Measurements from ENCODE around the gene PXDN.

Gene PXDN

GRCh38 chr2:1618191-1618961 lies 125.9 kb downstream of the PXDN start:
- no peak for DNase-seq (ENCODE audit: low read depth in 1 of 2, low spot score in 1 of 2)

GRCh38 chr2:1617425-1618021 lies 126.8 kb downstream of the PXDN start:
- no peak for DNase-seq (ENCODE audit: low read depth in 1 of 2, low spot score in 1 of 2)

DNA sequence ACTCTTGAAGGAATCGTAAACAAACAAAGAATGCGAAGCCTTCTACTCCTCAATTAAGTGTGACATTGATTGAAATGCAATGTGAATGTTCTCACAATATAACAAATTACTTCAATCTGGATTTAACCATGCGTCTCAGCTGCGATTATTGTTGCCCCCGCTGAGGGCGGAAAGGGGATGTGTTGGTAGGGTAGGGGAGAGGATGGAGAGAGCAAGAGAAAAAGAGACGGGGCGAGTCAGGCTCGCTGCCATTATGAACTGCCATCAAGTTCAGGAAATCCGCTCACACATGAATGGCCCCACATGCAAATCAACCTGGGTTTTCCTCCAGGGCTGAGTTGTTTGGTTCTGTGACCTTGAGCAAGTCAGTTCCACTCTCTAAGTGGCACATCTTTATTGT lies 129.8 kb downstream of the PXDN start:
- DNase-seq (ENCODE audit: low read depth in 1 of 2, low spot score in 1 of 2), result no peak

GRCh38 chr2:1613731-1614354 lies 130.5 kb downstream of the PXDN start:
- no peak for DNase-seq (ENCODE audit: low read depth in 1 of 2, low spot score in 1 of 2)

- no peak for DNase-seq (ENCODE audit: low read depth in 1 of 2, low spot score in 1 of 2)
Measured at GRCh38 chr2:1613078-1613445, 131.3 kb downstream of the PXDN start.

GRCh38 chr2:1612391-1613077 lies 131.8 kb downstream of the PXDN start:
- DNase-seq (ENCODE audit: low read depth in 1 of 2, low spot score in 1 of 2), result no peak

DNA sequence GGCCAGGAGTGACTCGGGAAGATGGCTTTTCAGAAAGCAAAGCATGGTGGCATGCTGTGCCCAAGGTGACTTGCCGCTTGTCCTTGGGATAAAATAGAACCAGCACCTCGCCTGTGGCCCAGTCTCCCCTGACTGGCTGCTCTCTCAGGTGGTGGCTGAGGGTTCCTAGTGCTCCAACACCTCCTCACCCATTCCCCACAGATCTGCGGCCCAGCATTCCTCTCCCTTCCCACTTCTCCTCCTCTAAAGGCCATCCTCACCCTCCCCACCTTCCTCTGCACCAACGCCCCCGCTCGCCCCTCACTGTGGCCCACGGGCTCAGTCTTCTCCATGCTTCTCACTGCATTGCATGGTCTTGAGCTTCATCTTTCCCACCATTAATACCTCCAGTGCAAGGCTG lies 132.4 kb downstream of the PXDN start:
- DNase-seq (ENCODE audit: low read depth in 1 of 2, low spot score in 1 of 2), result no peak

GRCh38 chr2:1610096-1610485 lies 134.2 kb downstream of the PXDN start:
- no peak for DNase-seq (ENCODE audit: low read depth in 1 of 2, low spot score in 1 of 2)

DNA sequence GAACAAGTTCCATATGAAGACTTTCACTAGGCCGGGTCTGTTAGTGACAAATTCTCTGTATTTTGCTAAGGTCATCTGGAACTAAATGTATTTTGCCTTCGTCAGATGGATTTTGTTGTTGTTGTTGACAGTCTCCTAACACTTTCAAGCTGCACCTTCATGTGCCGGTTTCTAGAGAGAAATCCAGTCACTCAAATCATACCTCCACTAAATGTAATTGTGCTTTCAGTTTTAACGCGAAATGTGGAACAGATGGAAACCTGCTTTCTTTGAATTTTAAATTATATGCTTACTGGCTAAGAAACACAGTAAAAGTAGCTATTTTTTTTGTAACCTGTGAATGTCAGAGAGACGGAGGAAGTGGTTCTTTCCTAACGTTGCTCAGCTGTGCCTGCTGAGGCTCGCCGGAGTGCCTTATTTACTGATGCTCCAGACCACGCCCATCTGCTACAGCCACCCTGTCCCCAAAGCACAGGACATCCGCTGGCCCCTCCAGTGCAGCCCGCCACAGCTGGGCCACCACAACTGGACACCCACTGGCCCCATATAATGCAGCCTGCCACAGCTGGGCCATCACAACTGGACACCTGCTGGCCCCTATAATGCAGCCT lies 134.7 kb downstream of the PXDN start:
- no peak for DNase-seq (ENCODE audit: low read depth in 1 of 2, low spot score in 1 of 2)

- no peak for DNase-seq (ENCODE audit: low read depth in 1 of 2, low spot score in 1 of 2)
Measured at GRCh38 chr2:1609040-1609439, 135.3 kb downstream of the PXDN start.

GRCh38 chr2:1607971-1608688 lies 136.2 kb downstream of the PXDN start:
- no peak for DNase-seq (ENCODE audit: low read depth in 1 of 2, low spot score in 1 of 2)

DNA sequence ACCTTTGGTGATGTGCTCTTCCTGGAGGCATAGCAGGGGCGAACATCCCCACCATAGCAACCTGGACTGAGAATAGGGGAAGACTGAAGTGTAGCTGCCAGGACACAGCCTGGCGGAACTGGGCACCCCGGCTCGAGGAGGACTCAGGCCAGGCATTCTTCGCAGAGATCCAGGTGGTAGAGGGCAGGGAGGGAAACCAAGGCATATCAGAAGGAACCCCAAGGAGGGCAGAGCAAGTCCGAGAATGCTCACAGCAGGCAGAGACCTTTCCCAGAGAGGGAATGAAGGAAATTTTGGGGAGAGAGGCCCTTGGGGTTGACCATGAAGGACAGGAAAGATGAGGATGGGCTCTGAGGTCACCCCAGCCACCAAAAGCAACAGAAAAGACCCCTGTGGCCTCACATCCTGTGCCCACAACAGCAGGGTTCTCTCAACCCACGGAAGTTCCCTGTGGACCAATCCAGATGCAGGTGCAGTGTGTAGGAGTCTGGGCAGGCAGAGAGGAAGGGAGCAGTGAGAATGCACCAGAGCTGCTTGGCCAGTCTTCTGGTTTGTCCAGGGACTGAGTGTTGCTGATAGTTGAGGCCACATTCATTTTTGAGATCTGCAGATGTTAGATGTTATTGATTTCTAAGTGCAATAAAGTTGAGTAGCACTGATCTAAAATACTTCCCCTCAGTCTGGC lies 136.9 kb downstream of the PXDN start:
- no peak for DNase-seq (ENCODE audit: low read depth in 1 of 2, low spot score in 1 of 2)

- no peak for DNase-seq (ENCODE audit: low read depth in 1 of 2, low spot score in 1 of 2)
Measured at GRCh38 chr2:1606421-1607235, 137.7 kb downstream of the PXDN start.

DNA sequence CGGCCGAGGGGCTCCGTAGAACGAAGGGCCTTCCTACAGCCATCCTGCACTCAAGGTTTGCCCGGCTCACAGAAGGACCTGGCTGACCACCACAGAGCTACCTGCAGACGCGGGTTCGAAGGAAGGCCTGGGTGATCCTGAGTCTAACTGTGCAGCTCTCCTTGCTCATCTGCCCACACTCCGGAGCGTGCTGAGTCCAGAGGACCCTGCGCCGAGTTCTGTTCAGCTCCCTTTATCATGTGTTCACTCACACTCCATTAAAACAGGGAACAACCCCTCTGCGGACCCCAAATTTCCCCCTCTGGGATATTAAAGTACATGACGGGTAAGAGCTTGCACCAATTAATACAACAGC lies 138.3 kb downstream of the PXDN start:
- no peak for DNase-seq (ENCODE audit: low read depth in 1 of 2, low spot score in 1 of 2)

DNA sequence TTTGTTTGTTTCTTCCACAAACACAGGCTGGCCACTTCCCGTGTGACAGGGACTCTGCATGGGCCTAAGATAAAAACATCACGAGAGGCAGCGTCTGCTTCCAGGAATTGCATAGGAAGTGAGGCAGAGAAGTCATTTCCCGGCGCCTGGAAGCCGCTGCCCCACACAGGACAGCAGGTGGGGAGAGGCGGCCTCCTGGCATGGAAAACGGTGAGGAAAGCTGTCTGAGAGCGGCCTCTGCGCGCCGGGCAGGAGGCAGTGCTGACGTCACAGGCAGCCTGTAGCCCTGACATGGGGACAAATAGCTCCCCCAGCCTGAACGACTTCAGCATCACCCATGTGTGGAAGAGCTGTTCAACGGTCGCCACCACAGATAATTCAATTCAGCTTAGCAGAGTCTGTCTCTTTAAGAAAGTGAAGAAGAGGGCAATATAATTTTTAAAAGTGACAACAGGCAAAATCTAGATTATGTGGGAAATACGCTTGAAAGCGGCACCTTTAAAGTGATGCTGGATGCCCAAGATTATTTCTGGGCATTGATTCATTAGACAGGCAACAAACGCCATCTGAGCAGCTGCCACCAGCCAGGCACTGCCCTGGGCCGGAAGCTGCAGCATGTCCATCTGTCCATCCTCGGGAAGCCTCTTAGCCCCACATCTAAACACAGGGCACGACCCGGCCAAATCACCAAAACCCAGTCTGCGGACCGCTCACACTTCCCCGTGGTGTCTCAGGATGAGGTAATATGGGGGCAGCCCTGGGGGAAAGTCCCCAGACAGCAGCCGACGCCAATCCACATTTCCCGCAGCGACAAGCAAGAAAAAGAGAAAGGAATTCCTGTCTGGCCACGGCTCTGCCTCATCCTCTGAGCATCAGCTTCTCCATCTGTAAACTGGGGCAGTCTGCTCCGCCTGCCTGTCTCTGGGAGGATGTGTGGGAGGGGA lies 138.9 kb downstream of the PXDN start:
- DNase-seq (ENCODE audit: low read depth in 1 of 2, low spot score in 1 of 2), result no peak

DNA sequence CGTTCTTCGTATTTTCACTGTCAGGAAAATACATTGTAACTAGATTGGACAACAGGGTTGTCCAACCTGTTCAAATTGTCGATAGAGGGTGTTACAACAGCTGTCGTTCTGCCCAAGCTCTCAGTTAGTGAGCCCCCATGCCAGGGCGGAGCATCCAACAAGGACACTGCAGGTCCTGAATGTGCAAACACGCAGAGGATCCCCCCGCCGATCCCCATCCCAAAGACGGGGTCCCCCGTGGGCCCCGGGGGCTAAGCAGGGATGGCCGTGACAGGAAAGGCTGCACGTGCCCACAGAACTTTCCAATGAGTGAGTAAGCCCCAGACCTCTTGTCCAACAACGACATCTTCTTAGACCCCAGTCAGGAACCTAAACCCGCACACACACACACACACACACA lies 140.8 kb downstream of the PXDN start:
- no peak for DNase-seq (ENCODE audit: low read depth in 1 of 2, low spot score in 1 of 2)

- DNase-seq (ENCODE audit: low read depth in 1 of 2, low spot score in 1 of 2), result no peak
Measured at GRCh38 chr2:1603059-1603458, 141.3 kb downstream of the PXDN start.

- no peak for DNase-seq (ENCODE audit: low read depth in 1 of 2, low spot score in 1 of 2)
Measured at GRCh38 chr2:1602278-1603010, 141.9 kb downstream of the PXDN start.

All from activated T-helper 1 cell treated with anti-CD3 and anti-CD28 coated beads, Interleukin-2, amount 50 U/mL, for 16 hours (primary cell).